Activated CD4-positive, alpha-beta T cell treated with anti-CD3 and anti-CD28 coated beads, Interleukin-2, Interleukin-4, amounts not matched to agents 100 ng/mL and 50 ng/mL, durations not matched to agents 16 hours and 8 hours (primary cell): ENCODE data around the gene SV2B.
"Not testable (repeated sequence)": the region's sequence is repeated elsewhere in the genome, so short reads cannot be mapped to it uniquely, and the experiment has no call there.

Experiments
- DNase-seq: peaks from one replicate; pipeline ENCODE4 v3.0.0-alpha.2; 2020; ENCODE audit warnings: low spot score

Gene SV2B

GRCh38 chr15:91318516-91318915 is 218.5 kb downstream of the SV2B start:
- DNase-seq: no peak

DNA sequence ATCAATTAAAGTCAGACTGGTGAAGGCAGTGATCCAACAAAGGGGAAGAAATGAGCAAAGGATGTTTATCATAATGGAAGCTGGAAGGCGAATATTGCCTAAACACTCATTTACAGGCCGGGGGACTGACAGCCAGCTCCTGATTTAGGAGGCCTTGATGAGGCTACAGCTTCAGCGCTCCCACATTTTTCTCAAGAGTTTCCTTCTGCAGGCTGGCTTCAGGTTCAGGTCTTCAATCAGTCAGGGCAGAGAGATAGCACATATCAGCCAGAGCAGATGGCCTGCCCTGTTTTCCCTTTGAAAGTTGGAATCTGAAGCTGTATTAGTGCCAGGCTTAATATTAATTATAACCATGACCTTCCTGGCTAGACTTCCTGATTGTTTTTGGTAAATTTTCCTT is 218.9 kb downstream of the SV2B start:
- no peak for DNase-seq

GRCh38 chr15:91319371-91320059 is 219.5 kb downstream of the SV2B start:
- no peak for DNase-seq

DNA sequence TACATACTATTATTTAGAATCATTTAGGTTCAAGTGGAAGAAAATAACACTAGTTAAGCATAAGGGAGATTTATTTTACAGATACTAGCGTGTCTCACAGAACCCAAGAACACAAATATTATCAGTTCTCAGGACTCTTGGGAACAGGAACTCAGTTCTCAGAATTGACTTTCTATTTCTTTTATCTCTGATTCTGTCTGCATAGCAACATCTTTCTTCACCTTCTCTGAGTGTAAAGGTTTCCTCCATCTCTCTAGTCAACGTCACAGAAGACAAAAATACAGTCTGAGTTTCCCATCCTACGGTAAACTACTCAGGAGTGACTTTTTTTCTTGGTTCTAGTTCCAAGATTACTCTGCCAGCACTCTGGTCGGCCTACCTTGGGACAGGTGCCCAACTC is 220.0 kb downstream of the SV2B start:
- no peak for DNase-seq

GRCh38 chr15:91329914-91330313 is 229.9 kb downstream of the SV2B start:
- DNase-seq: no peak

DNA sequence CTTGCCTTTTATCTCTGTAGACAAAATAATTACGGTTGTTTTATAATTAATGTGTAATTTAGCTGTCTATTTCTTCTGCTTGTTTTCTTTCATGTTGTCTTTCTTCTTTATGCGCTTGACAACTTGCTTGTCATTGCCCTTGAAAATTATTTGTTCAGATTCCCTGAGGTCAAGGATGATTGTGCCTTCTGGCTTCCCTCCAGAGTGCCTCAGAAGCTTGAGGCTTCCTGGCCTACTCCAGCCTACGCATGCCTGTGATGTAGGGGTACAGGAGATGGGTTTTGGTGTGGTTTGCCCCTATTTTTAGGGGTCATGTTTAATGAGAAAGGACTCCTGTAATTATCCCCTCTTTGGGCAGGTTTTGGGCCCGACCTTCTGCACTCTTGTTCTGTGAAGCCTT is 231.5 kb downstream of the SV2B start:
- no peak for DNase-seq

DNA sequence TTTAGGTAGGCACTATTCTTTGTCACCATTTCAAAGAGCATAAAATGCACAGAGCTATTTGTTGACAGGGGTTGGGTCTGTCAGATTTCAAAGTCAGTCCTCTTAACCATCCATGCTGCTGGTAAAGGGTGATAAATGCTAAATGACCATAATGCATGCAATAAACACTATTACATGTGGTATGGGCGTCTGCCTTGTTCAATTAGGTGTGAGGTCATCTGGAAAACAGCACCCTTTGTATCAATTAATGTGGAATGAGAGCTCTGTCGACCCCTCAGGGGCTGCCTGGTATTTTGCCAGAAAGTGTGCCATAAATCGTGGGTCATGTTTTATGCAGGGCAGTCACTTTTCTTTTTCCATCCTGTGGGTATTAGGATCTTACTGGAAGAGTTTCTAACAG is 235.6 kb downstream of the SV2B start:
- DNase-seq: no peak

DNA sequence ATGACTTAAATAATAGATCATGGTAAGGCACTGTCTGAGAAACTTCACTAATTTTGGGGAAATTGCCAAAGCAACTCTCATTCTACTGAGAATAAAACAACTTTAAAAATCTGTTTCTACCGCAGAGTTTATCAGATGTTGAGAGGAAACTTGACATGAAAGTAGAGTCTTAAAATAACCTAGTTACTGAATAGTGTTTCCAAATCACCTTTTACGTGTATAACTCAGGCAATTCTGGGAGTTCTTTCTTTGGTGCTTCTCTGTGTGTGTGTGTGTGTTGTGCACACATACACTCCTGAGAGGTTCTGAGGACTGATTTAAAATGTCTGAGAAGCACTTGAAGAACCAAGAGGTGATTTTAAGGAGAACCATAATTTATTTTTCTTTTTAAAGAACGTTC is 236.6 kb downstream of the SV2B start:
- no peak for DNase-seq

DNA sequence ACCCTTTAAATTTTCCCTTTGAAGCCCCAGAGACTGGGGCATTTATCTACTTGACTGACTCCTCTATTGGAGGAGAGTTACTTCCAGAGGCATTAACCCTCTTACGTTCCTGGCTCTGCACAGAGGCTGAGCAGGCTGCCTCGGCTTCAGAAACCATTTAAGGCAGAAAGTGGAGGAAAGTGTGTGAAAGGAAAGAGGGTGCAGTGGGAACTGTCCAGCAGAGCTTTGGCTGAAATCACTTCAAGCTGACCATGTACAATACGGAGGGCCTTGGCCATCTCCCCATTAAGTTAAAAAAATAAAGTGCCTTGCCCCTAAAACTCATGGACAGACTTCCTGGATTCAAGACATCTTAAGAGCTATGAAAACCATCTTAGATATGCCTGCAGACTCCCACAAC is 238.7 kb downstream of the SV2B start:
- DNase-seq: no peak

DNA sequence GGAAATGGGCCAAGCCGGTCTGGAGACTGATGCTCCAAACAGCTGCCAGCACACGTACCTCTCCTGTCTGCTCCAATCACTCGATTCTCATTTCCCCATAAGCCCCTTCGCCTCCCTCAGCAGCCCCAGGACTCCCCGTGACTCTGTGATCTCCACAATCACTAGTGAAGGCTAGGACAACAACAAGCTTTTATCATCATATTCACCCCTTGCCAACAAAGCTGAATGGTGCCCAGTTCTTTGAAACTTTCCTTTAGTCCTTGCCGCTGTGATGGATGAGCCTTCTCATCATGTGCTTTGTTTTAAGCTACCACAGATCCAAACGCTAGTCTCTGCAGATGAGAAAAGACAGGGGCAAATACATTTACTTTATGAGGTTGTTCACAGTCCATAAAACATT is 242.0 kb downstream of the SV2B start:
- no peak for DNase-seq

- not testable (repeated sequence) for DNase-seq
These were observed 244.9 kb downstream of the SV2B start for GRCh38 chr15:91344912-91345311.

- DNase-seq: no peak
These were observed 245.7 kb downstream of the SV2B start for GRCh38 chr15:91345736-91346135.

DNA sequence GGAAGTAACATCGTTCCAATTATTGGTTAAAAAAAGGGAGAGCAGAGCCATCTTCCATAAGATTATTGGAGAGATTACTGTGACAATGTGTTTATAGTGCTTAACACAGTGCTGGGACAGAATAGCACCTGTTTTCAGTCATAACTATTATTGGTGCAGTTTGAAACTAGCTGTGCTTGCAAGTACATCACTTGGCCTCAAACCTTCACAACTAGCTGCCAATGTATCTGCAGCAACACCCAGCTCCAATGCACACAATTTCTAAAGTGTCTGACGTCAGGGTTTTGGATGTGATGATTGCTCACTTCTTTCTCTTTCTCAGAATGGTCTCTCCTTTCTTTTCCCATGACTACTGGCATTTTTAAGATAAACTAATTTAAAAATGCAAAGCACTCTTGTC is 246.2 kb downstream of the SV2B start:
- no peak for DNase-seq

DNA sequence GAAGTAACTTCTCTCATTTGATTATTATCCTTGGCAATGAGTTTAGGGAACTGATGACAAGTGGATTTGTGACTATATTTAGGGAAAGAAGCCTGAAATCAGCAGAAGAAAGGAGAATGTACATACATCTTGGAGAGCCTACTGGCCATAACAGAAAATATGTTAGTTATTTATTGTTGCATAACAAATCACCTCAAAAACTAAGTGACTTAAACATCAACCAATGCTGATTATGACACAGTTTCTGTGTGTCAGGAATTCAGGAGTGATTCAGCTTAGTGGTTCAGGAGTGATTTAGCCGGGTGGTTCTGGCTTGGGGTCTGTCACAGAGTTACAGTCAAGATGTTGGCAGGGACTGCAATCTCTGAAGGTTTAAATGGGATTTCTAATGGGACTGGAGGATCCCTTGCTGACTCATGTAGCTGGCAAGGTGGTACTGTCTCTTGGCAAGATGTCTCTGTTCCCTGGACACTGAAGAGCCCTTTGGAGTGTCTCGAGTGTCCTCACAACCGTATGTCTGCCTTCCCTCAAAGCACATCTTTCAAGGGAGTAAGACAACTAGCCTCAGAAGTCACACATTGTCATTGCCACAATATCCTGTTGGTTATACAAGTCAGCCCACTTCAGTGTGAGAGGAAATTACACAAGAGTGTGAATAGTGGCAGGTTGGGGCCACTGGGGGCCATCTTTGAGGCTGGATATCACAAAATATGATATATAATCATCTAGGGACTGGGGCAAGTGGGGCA is 248.9 kb downstream of the SV2B start:
- DNase-seq: peak; percentile 5
